GM12891 (cell line): Measurements from ENCODE around the gene DDO.
"Not testable (repeated sequence)": the region's sequence is repeated elsewhere in the genome, so short reads cannot be mapped to it uniquely, and the experiment has no call there.

Source experiments
- DNase-seq: peaks from one replicate; pipeline ENCODE4 v3.0.0; 2011; ENCODE audit warnings: low spot score; ENCODE audit not compliant: insufficient read length
- FAIRE-seq: peaks from 2 replicates; lab custom pipeline; 2011; peaks lifted over from hg19 to GRCh38; lab: Jason Lieb, UNC
- PAX5 ChIP-seq: IDR thresholded peaks from 2 replicates; pipeline ENCODE4 v1.6.1; 2011; ENCODE audit warnings: low read length, moderate library complexity, mild to moderate bottlenecking; ENCODE audit not compliant: insufficient read depth, severe bottlenecking
- POLR2A ChIP-seq: IDR thresholded peaks from 2 replicates; pipeline ENCODE4 v1.6.1; 2011; ENCODE audit warnings: low read depth, low read length, control low read depth
- POLR2AphosphoS5 ChIP-seq: IDR thresholded peaks from 2 replicates; pipeline ENCODE4 v1.6.1; 2011; ENCODE audit warnings: low read depth, low read length, control low read depth
- POU2F2 ChIP-seq: IDR thresholded peaks from 2 replicates; pipeline ENCODE4 v1.6.1; 2011; ENCODE audit warnings: low read depth, mild to moderate bottlenecking, control low read depth, low read length, moderate library complexity
- SPI1 ChIP-seq: IDR thresholded peaks from 2 replicates; pipeline ENCODE4 v1.6.1; 2011; ENCODE audit warnings: low read depth, low read length, control low read depth
- TAF1 ChIP-seq: IDR thresholded peaks from 2 replicates; pipeline ENCODE4 v1.6.1; 2011; ENCODE audit warnings: low read depth, low read length, control low read depth

The DDO gene

DNA sequence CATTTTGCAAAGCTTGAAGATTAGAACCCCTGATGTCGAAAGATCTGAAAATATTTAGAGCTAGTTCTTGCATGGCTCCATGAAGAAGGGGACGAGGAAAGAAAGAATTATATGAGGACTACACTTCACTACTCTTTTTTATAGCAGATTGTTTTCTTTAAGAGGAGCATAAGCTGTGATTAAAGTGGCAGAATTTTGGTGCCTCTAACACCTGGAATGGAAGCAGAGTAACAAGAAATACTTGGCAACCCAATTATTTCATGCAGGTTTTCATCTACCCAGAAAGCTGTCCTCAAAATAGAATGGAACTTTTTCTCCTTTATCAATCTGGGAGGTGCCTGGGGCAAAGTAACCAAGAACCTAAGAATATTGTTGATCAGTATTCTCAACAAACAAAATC lies 61.2 kb downstream of the DDO start:
- DNase-seq (no peak), FAIRE-seq (no peak)
- TF ChIP-seq POU2F2 (no peak), PAX5 (no peak), SPI1 (no peak)

DNA sequence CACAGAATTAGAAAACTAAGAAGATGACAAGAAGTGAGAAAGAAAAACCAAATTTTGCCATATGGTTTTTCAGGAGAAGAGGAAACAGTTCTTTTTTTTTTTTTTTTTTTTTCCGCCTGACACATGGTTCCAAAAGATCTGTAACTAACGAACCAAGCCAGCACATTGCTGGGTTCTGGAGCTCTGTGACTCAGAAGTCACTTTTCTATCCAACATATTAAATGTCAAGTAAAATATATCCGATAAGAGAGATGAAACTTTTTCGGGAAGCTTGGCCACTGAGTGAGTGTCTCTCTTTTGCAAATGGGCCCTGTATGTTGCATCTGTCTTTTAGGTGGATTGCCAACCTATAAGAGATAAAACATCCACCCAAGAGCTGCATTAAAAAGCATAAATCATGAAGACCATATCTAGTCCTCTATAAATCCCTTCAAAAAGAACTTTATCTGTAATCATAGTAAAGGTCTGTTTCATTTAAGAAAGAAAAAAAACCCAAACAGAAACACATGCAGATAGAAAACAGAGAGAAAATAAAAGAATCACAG lies 61.8 kb downstream of the DDO start:
- TF ChIP-seq POU2F2 (no peak), SPI1 (no peak), PAX5 (no peak)
- DNase-seq (no peak), FAIRE-seq (no peak)

DNA sequence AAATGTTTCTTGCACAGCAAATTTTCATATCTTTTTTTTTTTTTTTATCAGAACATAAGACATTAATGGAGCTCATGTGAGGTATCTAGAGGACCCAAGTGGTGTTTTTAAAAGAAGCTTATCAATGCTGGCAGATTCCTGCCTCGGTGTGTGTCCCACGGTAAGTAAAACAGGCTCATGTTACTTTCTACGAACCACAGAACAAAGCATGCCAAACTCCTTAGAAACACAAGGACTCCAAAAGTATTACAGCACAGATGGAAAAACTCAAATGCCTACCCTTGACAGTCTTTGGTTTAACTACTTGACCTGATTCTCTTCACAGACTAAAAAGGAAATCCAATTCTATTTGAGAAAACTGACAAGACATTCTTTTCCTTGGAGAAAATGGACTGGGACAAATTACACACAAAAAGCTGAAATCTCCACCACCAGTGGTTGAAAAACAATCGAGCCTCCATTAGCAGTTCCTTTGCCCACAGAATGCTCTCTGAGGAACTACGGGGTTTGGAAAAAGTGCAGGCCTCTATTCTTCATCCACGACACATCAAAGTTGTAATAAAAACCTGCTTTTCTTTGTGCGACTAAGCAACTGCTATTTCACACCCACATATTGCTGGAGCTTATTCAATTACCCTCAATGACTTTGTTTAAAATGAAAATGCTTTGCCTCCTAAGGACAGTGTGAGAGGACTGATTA lies 62.7 kb downstream of the DDO start:
- no peak for TF ChIP-seq POLR2AphosphoS5
- no peak for TF ChIP-seq SPI1
- no peak for TF ChIP-seq POU2F2
- TF ChIP-seq TAF1: no peak
- TF ChIP-seq POLR2A: no peak
- no peak for TF ChIP-seq PAX5
- FAIRE-seq (no peak), DNase-seq (no peak)

DNA sequence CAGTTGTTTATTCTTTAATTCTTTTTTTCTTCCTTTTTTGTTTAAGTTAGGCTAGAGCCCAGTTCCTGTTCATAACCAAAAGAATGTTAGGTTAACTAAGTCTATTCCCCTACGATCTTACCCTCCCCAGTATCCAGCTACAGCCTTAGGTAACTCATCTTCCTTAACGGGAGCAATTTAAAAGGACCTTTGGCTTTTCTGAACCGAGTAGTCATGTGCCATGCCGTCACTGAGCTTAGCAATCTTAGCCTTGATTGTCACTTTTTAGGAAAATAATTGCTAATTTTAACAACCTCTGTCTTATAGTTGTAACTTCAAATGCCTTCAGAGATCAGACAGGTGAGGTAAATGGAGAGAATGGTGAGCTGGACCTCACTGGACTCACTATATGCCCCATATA lies 63.4 kb downstream of the DDO start:
- DNase-seq: no peak
- FAIRE-seq: no peak
- no peak for TF ChIP-seq POLR2AphosphoS5
- TF ChIP-seq TAF1: no peak
- no peak for TF ChIP-seq POLR2A
- no peak for TF ChIP-seq PAX5
- no peak for TF ChIP-seq POU2F2
- no peak for TF ChIP-seq SPI1

DNA sequence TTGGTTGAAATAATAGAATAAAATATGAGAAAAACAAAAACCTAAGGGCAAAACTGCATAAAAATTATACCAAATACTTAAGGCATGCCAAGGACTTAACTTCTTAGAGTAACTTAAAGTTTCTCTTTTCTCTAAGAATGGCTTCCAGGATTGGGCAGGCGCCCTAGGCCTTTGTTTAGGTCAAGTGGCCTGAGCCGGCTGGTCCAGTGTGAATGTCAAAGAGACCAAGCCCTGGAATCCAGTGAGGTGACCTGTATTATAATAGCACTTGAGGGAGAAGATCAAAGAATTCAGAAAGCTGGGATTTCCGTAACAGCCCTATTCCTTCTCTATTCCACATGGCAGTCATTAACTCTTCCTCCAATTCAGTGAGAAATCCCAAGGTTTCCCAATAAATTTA lies 63.8 kb downstream of the DDO start:
- no peak for DNase-seq
- no peak for FAIRE-seq
- TF ChIP-seq SPI1: no peak
- TF ChIP-seq POLR2AphosphoS5: no peak
- no peak for TF ChIP-seq TAF1
- TF ChIP-seq POU2F2: no peak
- TF ChIP-seq POLR2A: no peak
- no peak for TF ChIP-seq PAX5

DNA sequence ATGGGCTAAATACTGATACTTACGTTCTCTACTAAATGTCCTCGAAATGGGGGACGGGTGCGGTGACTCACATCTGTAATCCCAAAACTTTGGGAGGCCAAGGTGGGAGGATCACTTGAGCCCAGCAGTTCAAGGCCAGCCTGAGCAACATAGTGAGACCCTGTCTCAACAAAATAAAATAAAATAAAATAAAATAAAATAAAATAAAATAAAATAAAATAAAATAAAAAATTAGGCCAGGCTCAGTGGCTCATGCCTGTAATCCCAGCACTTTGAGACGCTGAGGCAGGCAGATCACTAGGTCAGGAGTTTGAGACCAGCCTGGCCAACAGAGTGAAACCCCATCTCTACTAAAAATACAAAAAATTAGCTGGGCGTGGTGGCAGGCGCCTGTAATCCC lies 64.8 kb downstream of the DDO start:
- DNase-seq, FAIRE-seq: not testable (repeated sequence)

DNA sequence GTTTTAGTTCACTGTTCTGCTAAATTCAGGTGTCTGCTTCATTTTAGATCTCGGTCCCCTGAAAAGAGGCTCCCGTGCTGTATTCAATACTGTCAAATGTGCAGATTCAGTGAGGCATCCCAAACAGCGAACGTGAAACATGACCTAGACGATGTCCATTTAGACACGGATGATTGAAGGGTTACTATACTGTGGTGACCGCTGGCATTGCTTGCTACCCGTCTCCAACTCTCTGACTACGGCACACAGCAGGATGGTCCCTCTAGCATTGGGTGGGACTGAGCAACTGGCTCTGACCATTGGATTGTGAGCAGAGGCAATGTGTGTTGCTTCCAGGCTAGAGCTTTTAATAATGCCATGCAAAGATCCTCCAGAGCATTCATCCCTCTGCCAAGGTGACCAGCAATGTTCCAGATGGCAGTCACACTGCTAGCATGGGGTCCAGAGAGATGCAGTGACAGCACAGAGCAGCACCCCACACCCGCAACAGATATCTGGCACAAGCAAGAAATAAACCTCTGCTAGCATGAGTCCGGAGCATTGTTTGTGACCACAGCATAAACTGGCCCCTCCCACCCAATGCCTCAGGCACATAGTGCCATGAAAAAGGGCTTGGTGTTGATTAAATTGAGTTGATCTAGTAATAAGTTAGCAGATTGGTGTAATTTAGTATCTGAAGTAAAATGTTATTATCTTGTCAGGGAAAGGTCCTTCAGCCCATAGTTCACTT lies 66.2 kb downstream of the DDO start:
- no peak for TF ChIP-seq PAX5
- no peak for TF ChIP-seq POU2F2
- TF ChIP-seq POLR2AphosphoS5: no peak
- TF ChIP-seq TAF1: no peak
- TF ChIP-seq SPI1: no peak
- no peak for TF ChIP-seq POLR2A
- DNase-seq: no peak
- no peak for FAIRE-seq

DNA sequence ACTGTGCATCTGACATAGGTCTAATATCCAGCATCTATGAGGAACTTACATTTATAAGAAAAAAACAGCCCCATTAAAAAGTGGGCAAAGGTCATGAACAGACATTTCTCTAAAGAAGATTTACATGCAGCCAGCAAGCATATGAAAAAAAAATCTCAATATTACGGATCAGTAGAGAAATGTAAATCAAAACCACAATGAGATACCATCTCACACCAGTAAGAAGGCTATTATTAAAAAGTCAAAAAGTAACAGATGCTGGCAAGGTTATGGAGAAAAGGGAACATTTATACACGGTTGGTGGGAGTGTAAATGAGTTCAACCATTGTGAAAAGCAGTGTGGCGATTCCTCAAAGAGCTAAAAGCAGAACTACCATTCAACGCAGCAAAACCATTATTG lies 70.3 kb downstream of the DDO start:
- TF ChIP-seq SPI1 (no peak), POLR2A (no peak), POLR2AphosphoS5 (no peak)
- no peak for FAIRE-seq
- DNase-seq: no peak

DNA sequence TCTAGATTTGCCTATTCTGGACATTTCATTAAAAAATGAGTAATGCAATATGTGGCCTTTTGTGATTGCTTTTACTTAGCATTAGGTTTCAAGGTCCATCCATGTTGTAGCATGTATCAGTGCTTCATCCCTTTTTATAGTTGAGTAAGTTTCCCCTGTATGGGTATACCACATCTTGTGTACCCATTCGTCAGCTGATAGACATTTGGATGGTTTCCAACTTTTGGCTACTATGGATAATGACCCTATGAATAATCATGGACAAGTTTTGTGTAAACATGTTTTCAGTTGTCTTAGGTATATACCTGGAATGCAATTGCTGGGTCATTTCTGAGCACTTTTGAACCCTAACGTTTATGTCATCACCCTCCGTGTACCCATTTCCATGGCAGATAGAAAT lies 72.6 kb downstream of the DDO start:
- TF ChIP-seq POLR2AphosphoS5 (no peak), PAX5 (no peak), TAF1 (no peak), POLR2A (no peak), SPI1 (no peak), POU2F2 (no peak)
- DNase-seq: no peak
- FAIRE-seq: no peak
